H9 (cell line): ENCODE data around the gene RANBP3. TPM values are rescaled to one million over a fixed set of nuclear protein-coding genes. Genes with fewer than 3 reads are reported as not detected.

ENCODE experiments used
- DNase-seq: peaks from one replicate; pipeline ENCODE4 v3.0.0-alpha.2; 2017
- H2AFZ ChIP-seq: one replicate; pipeline ENCODE4 v1.6.1; 2013; ENCODE audit warnings: mild to moderate bottlenecking, low read length, control low read depth, moderate library complexity
- H2AK5ac ChIP-seq: 2 replicates; pipeline ENCODE4 v1.6.1; 2013; ENCODE audit warnings: low read length, control low read depth, mixed read lengths; ENCODE audit not compliant: insufficient read length
- H2BK120ac ChIP-seq: one replicate; pipeline ENCODE4 v1.6.1; 2013; ENCODE audit warnings: low read depth, mild to moderate bottlenecking, low read length, control low read depth, inconsistent platforms; ENCODE audit not compliant: poor library complexity, severe bottlenecking
- H2BK12ac ChIP-seq: 2 replicates; pipeline ENCODE4 v1.6.1; 2013; ENCODE audit warnings: low read length, control low read depth, mixed read lengths, low read depth; ENCODE audit not compliant: insufficient read length
- H2BK15ac ChIP-seq: 2 replicates; pipeline ENCODE4 v1.6.1; 2013; ENCODE audit warnings: low read depth, low read length, control low read depth
- H2BK20ac ChIP-seq: one replicate; pipeline ENCODE4 v1.6.1; 2013; ENCODE audit warnings: low read depth, mild to moderate bottlenecking, low read length, control low read depth, inconsistent platforms; ENCODE audit not compliant: poor library complexity, severe bottlenecking
- H2BK5ac ChIP-seq: 2 replicates; pipeline ENCODE4 v1.6.1; 2013; ENCODE audit warnings: low read length, control low read depth, mixed read lengths; ENCODE audit not compliant: insufficient read length
- H3K14ac ChIP-seq: 2 replicates; pipeline ENCODE4 v1.6.1; 2013; ENCODE audit warnings: low read length, control low read depth; ENCODE audit not compliant: insufficient read depth
- H3K18ac ChIP-seq: 2 replicates; pipeline ENCODE4 v1.6.1; 2013; ENCODE audit warnings: low read depth, mild to moderate bottlenecking, mixed read lengths, low read length, control low read depth; ENCODE audit not compliant: insufficient read length
- H3K23ac ChIP-seq: 2 replicates; pipeline ENCODE4 v1.6.1; 2013; ENCODE audit warnings: low read length, control low read depth, mixed read lengths, low read depth; ENCODE audit not compliant: insufficient read length
- H3K23me2 ChIP-seq: 2 replicates; pipeline ENCODE4 v1.6.1; 2013; ENCODE audit warnings: low read depth, mild to moderate bottlenecking, mixed read lengths, low read length, control low read depth; ENCODE audit not compliant: insufficient read length, poor library complexity, severe bottlenecking
- H3K27ac ChIP-seq: 2 replicates; pipeline ENCODE4 v1.5.1; 2013; ENCODE audit warnings: low read length, control low read depth, mixed read lengths, low read depth; ENCODE audit not compliant: insufficient read length
- H3K27me3 ChIP-seq: 2 replicates; pipeline ENCODE4 v1.6.1; 2013; ENCODE audit warnings: low read length, control low read depth, inconsistent platforms; ENCODE audit not compliant: insufficient read depth
- H3K4ac ChIP-seq: 2 replicates; pipeline ENCODE4 v1.6.1; 2013; ENCODE audit warnings: low read depth, mild to moderate bottlenecking, control low read depth, inconsistent platforms, low read length, moderate library complexity
- H3K4me1 ChIP-seq: 2 replicates; pipeline ENCODE4 v1.6.1; 2013; ENCODE audit warnings: low read length, control low read depth, inconsistent platforms; ENCODE audit not compliant: insufficient read depth
- H3K4me2 ChIP-seq: 2 replicates; pipeline ENCODE4 v1.6.1; 2013; ENCODE audit warnings: low read length, control low read depth, mixed read lengths; ENCODE audit not compliant: insufficient read length, insufficient read depth
- H3K56ac ChIP-seq: 2 replicates; pipeline ENCODE4 v1.6.1; 2013; ENCODE audit warnings: low read depth, mild to moderate bottlenecking, mixed read lengths, low read length, control low read depth; ENCODE audit not compliant: insufficient read length
- H3K79me1 ChIP-seq: 2 replicates; pipeline ENCODE4 v1.6.1; 2013; ENCODE audit warnings: low read depth, mild to moderate bottlenecking, moderate library complexity, low read length, control low read depth, inconsistent platforms; ENCODE audit not compliant: insufficient read depth, poor library complexity, severe bottlenecking
- H3K79me2 ChIP-seq: 2 replicates; pipeline ENCODE4 v1.6.1; 2013; ENCODE audit warnings: low read length, control low read depth, inconsistent platforms; ENCODE audit not compliant: insufficient read depth
- H3K9ac ChIP-seq: 2 replicates; pipeline ENCODE4 v1.6.1; 2013; ENCODE audit warnings: low read length, control low read depth, mixed read lengths; ENCODE audit not compliant: insufficient read length; ENCODE audit errors: extremely low read depth
- H3K9me3 ChIP-seq: one replicate; pipeline ENCODE4 v1.6.1; 2013; ENCODE audit warnings: low read depth, low read length, inconsistent platforms; ENCODE audit not compliant: control insufficient read depth
- H3T11ph ChIP-seq: one replicate; pipeline ENCODE4 v1.6.1; 2013; ENCODE audit warnings: mild to moderate bottlenecking, low read length, control low read depth, inconsistent platforms
- H4K20me1 ChIP-seq: one replicate; pipeline ENCODE4 v1.6.1; 2013; ENCODE audit not compliant: control insufficient read depth, insufficient read length, insufficient read depth
- H4K5ac ChIP-seq: 2 replicates; pipeline ENCODE4 v1.6.1; 2013; ENCODE audit warnings: low read depth, mild to moderate bottlenecking, mixed read lengths, low read length, control low read depth; ENCODE audit not compliant: insufficient read length
- H4K8ac ChIP-seq: replicated peaks from 2 replicates; pipeline ENCODE4 v1.6.1; 2013; ENCODE audit warnings: low read length, control low read depth, mixed read lengths, low read depth; ENCODE audit not compliant: insufficient read length
- H4K91ac ChIP-seq: 2 replicates; pipeline ENCODE4 v1.6.1; 2013; ENCODE audit warnings: low read depth, mild to moderate bottlenecking, moderate library complexity, mixed read lengths, low read length, control low read depth; ENCODE audit not compliant: insufficient read length
- H3K27ac Mint-ChIP-seq, 3 experiments: 2 replicates in 2 of 3; 3 replicates in 1 of 3; pipeline ENCODE4 v1.8.0; 2020 to 2021; ENCODE audit warnings: mixed read lengths in 3 of 3, mild to moderate bottlenecking in 1 of 3, moderate library complexity in 1 of 3
- H3K27me3 Mint-ChIP-seq: 2 replicates; pipeline ENCODE4 v1.8.0; 2021; ENCODE audit warnings: low read depth, mild to moderate bottlenecking, moderate library complexity, mixed read lengths
- H3K36me3 Mint-ChIP-seq, 3 experiments: 2 replicates in 2 of 3; 3 replicates in 1 of 3; pipeline ENCODE4 v1.8.0; 2020 to 2021; ENCODE audit warnings: low read depth in 3 of 3, mixed read lengths in 3 of 3; ENCODE audit not compliant: insufficient read depth in 1 of 3
- H3K4me1 Mint-ChIP-seq, 2 experiments: 2 replicates each; pipeline ENCODE4 v1.8.0; 2020; ENCODE audit warnings: mixed read lengths in 2 of 2
- H3K4me3 Mint-ChIP-seq, 2 experiments: 2 replicates in 1 of 2; 3 replicates in 1 of 2; pipeline ENCODE4 v1.8.0; 2020 to 2021; ENCODE audit warnings: mild to moderate bottlenecking in 2 of 2, mixed read lengths in 2 of 2, moderate library complexity in 1 of 2
- H3K9me3 Mint-ChIP-seq, 2 experiments: 2 replicates in 1 of 2; 3 replicates in 1 of 2; pipeline ENCODE4 v1.8.0; 2020; ENCODE audit warnings: mild to moderate bottlenecking in 2 of 2, mixed read lengths in 2 of 2, moderate library complexity in 1 of 2
- CTCF ChIP-seq: fragments of 200-600 bp; sonication (generic); conservative IDR thresholded peaks from 3 replicates; pipeline ENCODE4 v1.8.0; 2021; ENCODE audit warnings: antibody characterized with exemption, mild to moderate bottlenecking
- WGBS: extraction: QIAGEN DNeasy Blood & Tissue Kit; methylation state at CpG from one replicate; pipeline ENCODE4 v1.1.7; 2013; ENCODE audit warnings: missing lambda C conversion rate, low lambda C conversion rate, mixed read lengths; ENCODE audit not compliant: insufficient read length; ENCODE audit errors: extremely low coverage; 5-methylcytosine and 5-hydroxymethylcytosine counted together
- total RNA-seq: library from RNA; stranded (reverse); gene quantifications from 2 replicates; pipeline ENCODE4 v1.2.1, GENCODE V29; 2021

The RANBP3 gene
- total RNA-seq, 1 experiment from 2014 or later, result 86.5 TPM

GRCh38 chr19:5974721-5975387 is 3.1 kb downstream of the RANBP3 start:
- H2BK120ac ChIP-seq, result no peak overlapping the region
- no peak overlapping the region for H2BK20ac ChIP-seq
- peaks cover 43% of the 10 kb centered on the region for H3K79me1 ChIP-seq
- Mint-ChIP-seq H3K36me3 (peaks cover 15 to 35% (median 21%) of the 10 kb centered on the region in 3 experiments), H3K27me3 (peaks cover 2% of the 10 kb centered on the region; the same call in 1 of the 2 replicates), H3K9me3 (no peaks in the 10 kb centered on the region; a peak in 1 of 5 replicates), H3K4me1 (peaks cover 26 to 32% of the 10 kb centered on the region in 2 experiments), H3K27ac (no peak overlapping the region), H3K4me3 (peak overlapping the region in 1 of 2 experiments; percentile 9; a peak in 2 of 5 replicates)
- H3K4me2 ChIP-seq, result no peak overlapping the region
- H3K4ac ChIP-seq, result no peak overlapping the region
- 0 out of 2 replicates have a peak, but pooled peaks cover 4% of the 10 kb centered on the region for H3K4me1 ChIP-seq
- H3K27ac ChIP-seq, result no peak overlapping the region
- H4K5ac ChIP-seq, result no peak overlapping the region
- no peak overlapping the region for H3T11ph ChIP-seq
- no peaks in the 10 kb centered on the region for H3K9me3 ChIP-seq
- WGBS, result no CpG with 5 or more reads among the region's 10 CpGs
- no peak overlapping the region for H2BK5ac ChIP-seq
- H3K27me3 ChIP-seq, result no peaks in the 10 kb centered on the region; the same call in 1 of the 2 replicates
- H3K14ac ChIP-seq, result no peak overlapping the region
- H4K8ac ChIP-seq, result no peak overlapping the region
- peaks cover 7% of the 10 kb centered on the region for H3K23me2 ChIP-seq
- no peaks in the 10 kb centered on the region for H4K20me1 ChIP-seq
- no peak overlapping the region for H2BK12ac ChIP-seq
- TF ChIP-seq CTCF, result no peak
- H3K18ac ChIP-seq, result no peak overlapping the region
- H2AK5ac ChIP-seq, result no peak overlapping the region
- H2BK15ac ChIP-seq, result no peak overlapping the region
- H3K79me2 ChIP-seq, result peaks cover 57% of the 10 kb centered on the region
- DNase-seq, result no peak
- no peak overlapping the region for H4K91ac ChIP-seq
- H3K56ac ChIP-seq, result no peak overlapping the region
- no peak overlapping the region for H3K9ac ChIP-seq
- H2AFZ ChIP-seq, result no peak overlapping the region
- H3K23ac ChIP-seq, result no peak overlapping the region
